Iris pigment epithelial cell (primary cell): Measurements from ENCODE around the gene PDPK1.
"Not testable (repeated sequence)": the region's sequence is repeated elsewhere in the genome, so short reads cannot be mapped to it uniquely, and the experiment has no call there.

Source experiments
- DNase-seq: peaks from one replicate; pipeline ENCODE4 v3.0.0-alpha.2; 2011; ENCODE audit warnings: low read depth

PDPK1 gene

GRCh38 chr16:2611877-2612276, 74.1 kb downstream of the PDPK1 start:
- DNase-seq, result not testable (repeated sequence)

- DNase-seq, result not testable (repeated sequence)
Measured at GRCh38 chr16:2613251-2613650, 75.4 kb downstream of the PDPK1 start.

- DNase-seq, result no peak
Measured at GRCh38 chr16:2614761-2615191, 77.0 kb downstream of the PDPK1 start.

GRCh38 chr16:2618964-2619363, 81.1 kb downstream of the PDPK1 start:
- not testable (repeated sequence) for DNase-seq

- not testable (repeated sequence) for DNase-seq
Measured at GRCh38 chr16:2619628-2620027, 81.8 kb downstream of the PDPK1 start.

- not testable (repeated sequence) for DNase-seq
Measured at GRCh38 chr16:2620870-2621269, 83.0 kb downstream of the PDPK1 start.

- not testable (repeated sequence) for DNase-seq
Measured at GRCh38 chr16:2621395-2621794, 83.6 kb downstream of the PDPK1 start.

GRCh38 chr16:2627075-2627474, 89.3 kb downstream of the PDPK1 start:
- DNase-seq, result not testable (repeated sequence)

- DNase-seq, result not testable (repeated sequence)
Measured at GRCh38 chr16:2631203-2631602, 93.4 kb downstream of the PDPK1 start.

GRCh38 chr16:2632291-2632690, 94.5 kb downstream of the PDPK1 start:
- DNase-seq, result not testable (repeated sequence)

GRCh38 chr16:2639071-2639721, 101.4 kb downstream of the PDPK1 start:
- DNase-seq, result not testable (repeated sequence)

GRCh38 chr16:2639722-2640072, 101.9 kb downstream of the PDPK1 start:
- not testable (repeated sequence) for DNase-seq

GRCh38 chr16:2642561-2642960, 104.7 kb downstream of the PDPK1 start:
- DNase-seq, result not testable (repeated sequence)

GRCh38 chr16:2644754-2645453, 107.1 kb downstream of the PDPK1 start:
- DNase-seq, result not testable (repeated sequence)

GRCh38 chr16:2651268-2651871, 113.5 kb downstream of the PDPK1 start:
- not testable (repeated sequence) for DNase-seq
